Medulla oblongata (tissue), 1 donor: ENCODE measurements around the gene CDAN1.

ENCODE experiments used
- DNase-seq: peaks from one replicate; pipeline ENCODE4 v3.0.0-alpha.2; 2015; ENCODE audit errors: extremely low spot score

CDAN1 gene

DNA sequence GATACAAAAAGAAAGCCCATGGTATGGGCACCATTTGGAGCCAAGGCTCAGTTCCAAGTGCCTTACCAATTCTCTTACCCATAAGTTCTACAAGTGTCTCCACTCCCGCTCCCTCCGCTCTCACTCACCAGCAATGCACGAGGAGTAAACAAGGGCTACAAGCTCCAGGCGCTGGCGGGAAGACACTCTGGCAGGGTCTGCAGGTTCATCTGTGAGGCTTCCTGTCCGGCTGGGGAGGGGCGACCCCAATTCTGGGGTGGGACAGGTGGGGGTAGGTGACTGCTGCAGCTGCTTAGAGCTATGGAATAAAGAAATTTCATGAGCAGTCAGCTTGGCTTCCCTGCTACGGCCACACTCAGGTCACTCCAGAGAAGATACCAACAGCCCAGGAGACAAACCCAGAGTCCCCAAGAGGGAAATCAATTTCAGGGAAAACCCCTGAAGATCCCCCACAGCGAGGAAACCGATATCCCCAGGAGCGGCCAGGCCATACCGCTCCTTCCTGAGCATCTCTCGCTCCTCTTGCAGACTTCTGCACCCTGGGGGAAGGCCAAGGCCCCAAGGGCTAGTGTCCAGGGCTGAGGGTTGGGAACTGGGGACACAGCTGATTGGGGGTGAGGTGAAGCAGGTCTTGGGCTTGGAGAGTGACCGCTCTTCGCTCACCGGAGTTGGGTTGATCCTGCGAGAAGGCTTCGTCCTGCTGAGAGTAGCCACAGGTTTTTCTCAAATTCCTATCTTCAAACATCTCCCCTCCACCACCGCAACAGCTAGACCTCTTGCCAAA, 1.4 kb downstream of the CDAN1 start:
- no peak for DNase-seq

DNA sequence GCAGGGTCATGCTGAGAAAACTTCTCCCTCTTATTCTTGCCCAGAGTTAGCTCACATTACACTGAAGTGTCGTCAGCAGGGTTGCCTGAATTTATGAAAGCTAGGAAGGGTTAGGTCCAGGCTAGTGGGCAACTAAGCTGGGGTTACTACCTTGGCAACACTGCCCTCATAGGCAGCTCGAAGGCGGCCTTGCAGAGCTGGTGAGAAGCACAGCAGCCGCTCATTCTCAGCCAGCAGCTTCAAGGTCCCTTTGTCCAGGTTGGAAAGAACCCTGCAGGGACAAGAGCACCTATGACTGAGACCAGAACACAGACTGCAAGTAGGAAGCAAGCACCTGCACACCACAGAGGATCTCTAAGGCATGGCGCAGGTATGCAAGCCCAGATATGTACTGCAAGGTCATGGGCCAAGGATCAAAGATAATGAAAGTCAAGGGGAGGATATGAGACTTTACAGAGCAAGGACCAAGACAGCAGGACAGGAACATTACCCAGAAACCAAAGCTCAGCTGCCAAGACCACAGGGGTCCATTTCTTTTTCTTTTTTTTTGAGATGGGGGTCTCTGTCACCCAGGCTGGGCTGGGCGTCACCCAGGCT, 2.8 kb downstream of the CDAN1 start:
- DNase-seq: no peak

DNA sequence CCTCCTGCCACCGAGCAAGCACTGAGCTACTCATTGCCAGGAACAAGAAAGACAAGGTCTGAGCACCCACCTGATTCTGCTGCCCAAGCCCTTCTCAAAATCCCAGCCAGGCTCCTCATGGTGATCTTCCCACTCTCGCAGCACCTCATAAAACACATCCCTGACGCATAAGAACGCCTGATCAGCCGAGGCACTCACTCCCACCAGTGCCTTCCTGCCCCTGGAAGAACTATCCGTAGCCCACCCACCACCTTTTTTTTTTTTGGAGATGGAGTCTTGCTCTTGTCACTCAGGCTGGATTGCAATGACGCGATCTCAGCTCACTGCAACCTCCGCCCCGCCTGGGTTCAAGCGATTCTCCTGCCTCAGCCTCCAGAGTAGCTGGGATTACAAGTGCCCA, 3.9 kb downstream of the CDAN1 start:
- no peak for DNase-seq

DNA sequence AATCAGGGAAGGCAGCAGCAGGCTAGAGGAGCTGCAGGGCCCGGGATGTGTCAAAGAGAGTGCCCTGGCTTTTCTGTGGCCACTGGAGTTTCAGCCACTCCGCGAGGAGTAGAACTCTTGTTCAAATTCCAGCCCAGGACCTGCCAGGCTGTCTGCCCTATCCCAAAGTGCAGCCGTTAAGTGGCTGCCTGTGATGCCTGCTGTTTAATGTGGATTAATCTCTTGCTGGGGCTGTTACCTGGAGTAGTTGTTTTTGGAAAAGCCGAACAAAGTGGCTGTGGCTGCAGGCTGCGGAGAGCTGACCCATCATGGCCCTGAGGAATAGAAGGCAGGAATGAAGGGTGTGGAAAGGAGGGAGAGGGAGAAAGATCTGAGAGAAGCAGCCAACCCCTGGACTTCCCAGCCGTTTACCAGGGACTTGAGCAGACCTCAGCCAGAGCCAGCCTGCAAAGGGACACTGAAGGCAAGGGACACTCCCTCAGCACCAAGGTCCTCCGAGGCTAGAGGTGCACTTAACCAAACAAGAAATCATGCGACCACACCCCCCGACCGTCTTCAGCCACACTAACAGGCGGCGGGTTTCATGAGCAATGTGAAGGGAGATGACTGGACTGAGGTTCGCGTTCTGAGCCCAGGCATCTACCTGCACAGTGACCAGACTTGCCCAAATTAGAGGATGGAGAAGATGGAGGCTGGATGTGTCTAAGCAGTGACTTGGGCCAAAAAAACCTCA, 4.7 kb downstream of the CDAN1 start:
- DNase-seq: no peak

DNA sequence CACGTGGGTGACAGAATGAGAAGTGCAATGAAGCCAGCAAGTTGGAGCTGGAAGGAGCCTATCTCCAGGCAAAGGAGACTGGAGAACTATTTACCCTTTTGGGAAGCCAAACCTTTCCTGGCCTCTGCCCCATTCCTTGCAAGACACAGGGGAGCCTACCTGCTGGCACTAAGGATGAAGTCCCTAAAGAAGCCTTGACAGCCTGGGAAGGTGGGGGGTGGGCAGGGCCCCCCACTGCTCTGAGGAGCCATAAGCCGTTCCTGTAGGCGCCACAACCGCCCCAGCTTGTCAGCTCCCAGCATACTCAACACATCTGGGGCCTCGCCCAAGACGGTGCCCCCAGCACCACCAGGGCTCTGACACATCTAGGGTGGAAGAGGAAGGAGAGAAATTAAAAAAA, 5.5 kb downstream of the CDAN1 start:
- no peak for DNase-seq

DNA sequence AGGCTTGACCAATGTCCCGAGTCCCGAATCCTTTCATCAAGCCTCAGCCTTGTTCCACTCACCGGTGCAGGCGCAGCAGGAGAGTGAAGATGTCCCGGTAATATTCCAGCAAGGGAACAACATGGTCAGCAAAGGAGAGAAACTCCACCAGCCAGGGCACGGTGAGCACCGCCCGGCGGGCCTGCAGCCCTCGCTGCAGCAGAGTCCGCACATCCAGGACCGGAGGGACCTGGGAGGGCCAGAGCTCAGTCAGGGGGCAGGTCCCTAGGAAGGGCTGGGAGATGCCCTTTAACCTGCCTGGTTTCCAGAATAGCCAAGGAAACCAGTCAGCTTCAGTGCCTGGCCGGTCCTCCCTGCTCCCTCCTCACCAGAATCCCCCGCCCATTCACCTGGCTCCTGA, 6.4 kb downstream of the CDAN1 start:
- no peak for DNase-seq

DNA sequence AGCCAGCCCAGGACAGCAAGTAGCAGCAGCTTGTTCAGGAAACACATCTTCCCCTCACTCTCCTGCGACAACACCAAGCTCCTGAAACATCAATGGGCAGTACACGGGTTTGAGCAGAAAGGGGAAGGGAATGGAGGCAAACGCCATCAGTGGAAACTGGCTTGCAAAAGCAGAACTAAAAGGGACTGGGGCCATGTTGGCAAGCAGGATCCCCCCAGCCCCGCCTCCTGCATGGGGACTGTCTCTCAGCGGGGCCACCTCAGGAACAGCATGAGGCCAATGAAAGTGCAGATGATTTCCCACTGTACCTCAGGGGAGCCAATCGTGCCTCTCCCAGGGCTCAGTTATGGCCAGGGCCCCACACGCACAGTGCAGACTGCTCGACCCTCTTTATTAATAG, 6.8 kb downstream of the CDAN1 start:
- DNase-seq: no peak

DNA sequence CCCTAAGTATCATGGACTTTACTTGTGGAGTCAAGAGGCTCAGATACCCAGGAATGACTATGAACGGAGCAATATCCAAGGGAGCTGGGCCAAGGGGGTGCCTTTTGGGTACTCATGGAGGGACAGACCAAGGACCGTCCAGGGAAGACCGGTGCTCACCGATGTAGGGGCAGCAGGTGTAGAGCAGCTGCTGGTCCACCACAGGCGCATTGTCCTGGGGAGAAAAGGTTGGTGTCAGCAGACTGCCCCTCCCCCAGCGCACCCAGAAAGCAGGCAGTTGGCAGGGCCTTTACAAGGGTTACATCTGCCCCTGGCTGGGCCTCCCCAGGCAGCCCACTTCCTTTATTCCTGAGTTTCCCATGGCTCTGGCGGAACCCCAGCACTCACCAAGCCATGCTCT, 7.5 kb downstream of the CDAN1 start:
- no peak for DNase-seq

DNA sequence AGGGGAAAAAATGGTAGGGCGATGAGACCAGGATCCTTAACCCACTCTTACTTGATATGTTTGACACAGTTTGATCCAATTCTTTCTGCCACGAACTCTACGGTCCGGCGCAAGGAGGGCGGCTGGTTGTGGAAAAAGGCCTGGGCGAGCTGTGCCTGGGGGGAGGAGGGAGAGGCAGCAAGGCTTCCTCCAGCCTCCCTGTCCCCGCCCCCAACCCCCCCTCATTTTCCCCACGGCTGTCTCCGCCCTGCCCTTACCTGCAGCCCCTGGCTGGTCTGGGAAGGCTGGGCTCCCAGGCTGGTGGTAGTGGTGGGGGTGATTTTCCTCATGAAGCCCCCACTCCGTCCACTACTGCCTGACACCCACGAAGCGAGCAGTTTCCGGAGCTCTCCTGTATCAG, 8.0 kb downstream of the CDAN1 start:
- DNase-seq: no peak

DNA sequence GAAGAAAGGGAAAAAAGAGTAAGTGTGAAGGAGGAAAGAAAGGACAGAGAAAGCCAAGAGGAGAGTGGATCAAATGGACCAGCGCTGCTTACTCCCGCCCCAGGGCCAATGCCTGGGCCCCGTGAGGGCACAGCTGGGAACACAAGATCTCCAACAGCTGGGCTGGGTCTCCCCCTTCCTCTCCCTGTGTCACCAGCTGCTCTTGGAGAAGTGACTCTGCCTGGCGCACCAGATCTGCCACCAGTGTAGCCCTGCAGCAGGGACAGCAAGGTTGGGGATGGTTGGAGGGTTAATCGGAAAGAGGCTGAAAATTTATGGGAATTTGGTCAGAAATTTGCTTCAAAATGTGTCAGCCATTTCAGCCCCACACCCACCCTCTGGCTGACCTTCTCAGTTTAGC, 8.4 kb downstream of the CDAN1 start:
- peak; percentile 8 for DNase-seq

DNA sequence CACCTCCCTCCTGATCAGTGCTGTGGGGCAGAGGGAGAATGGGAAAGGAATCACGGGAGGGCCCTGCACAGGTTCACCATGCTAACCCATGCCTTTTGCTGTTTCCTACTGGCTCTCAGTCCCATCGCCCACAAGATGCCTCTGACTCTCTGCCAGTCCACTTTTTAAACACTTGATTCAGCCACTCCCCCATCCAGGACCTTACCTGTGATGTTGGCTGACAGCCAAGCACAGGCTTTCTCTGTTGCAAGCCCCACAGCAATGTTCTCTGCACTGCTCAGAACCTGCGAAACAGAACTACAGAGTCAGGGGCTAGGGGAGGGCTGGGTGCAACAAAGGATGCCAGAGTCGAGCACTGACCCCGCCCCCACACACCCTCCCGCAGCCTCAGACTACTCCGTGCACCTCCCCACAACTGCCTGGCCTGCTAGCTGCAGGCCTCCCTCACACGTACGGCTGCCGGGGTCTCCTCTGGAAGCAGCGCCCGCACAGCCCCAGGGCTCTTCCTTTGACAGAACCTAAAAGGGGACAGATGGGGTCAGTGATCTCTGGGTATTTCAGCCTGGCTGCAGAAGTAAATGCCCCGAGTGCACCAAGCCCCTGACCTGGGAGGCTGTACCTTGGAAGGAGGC, 9.1 kb downstream of the CDAN1 start:
- DNase-seq: no peak

DNA sequence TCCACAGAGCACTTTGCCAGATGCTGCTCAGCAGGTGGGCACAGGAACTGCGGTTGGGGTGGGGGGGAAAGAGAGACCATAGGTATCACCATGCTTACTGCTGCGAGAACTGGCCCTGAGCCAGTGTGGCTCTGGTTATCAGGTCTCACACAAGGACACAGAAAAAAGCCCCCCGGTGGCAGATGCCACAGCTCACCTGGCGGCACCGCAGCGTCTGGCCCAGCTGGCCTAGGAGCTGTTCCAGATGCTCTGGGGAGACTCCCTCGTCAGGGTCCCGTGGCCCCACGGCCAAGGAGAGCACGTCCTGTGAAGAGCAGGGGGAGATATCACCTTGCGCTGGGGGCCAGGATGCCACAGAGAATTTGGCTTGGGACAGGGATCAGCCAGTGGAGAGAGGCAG, 10.8 kb downstream of the CDAN1 start:
- DNase-seq: no peak

DNA sequence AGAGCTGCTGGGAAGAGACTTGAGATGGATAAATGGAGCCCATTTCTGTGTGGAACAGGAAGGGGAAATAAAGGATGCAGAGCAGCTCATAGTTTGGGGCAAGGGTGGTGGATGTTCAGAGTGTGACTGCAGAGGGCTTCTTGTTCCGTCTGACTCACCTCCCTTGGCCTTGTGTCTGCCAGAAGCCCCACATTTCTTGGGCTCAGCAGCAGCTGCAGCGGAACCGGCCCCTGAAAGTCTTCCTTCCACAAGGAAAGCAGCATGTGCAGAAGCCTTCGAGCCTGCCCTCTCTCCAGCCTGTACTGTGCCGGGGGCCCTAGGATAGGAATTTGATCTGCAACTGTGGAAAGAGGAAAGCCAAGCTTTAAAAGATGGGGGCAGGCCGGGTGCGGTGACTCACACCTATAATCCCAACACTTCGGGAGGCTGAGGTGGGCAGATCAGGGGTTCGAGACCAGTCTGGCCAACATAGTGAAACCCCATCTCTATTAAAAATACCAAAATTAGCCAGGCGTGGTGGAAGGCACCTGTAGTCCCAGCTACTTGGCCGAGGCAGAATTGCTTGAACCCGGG, 11.5 kb downstream of the CDAN1 start:
- no peak for DNase-seq

DNA sequence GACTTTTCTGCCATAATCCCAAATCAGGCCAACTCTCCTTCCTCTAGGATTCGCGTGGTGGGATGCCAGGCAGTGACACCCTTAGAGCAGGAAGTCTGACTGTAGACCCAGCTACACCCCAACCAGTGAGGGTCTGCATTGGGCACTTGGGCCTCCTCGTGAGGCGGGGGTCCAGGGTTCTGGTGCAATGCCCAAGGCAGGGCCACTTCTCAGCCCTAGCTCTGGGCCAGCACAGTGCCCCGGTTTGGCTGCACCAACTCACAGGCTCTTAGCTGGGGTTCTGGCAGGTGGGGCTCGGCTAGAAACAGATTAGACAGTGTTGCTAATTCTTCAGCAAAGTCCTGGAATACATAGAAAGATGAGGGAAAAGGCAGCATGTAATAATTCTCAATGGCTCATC, 12.7 kb downstream of the CDAN1 start:
- DNase-seq: no peak

DNA sequence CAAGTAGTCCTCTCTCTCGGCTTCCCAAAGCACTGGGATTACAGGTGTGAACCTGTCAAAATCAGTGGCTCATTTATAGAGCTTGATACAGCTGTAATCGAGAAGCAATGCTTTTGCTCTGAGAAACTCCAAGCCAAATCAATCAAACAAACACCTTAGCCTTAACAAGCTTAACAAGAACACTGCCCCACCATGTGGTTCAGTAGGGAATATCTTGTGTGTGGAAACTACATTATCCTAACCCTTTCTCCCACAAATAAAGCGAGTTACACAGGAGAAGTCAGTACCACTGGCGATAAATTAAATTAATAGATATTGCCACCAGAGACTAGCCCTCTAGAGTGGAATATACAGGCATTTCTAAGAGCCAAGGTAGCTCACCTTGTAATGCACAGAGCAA, 13.9 kb downstream of the CDAN1 start:
- no peak for DNase-seq

DNA sequence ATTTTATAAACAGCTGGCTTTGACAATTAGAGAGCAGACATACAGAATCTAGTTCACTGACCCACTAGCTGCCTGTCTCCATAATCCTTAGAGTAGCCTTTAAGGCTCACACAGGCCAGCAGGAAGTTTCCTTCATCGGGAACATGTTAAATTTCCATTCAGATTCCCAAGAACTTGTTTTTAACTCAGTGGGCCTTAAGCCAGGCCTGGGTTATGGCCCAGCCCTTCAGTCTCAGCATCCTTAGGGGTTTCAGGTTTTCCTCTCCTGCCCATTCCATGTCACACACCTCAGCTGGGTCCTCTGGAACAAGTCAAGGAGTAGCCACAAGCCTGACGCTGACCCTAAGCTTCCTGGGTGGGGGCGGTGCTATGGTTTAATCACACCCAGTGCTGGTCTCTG, 15.0 kb downstream of the CDAN1 start:
- no peak for DNase-seq

DNA sequence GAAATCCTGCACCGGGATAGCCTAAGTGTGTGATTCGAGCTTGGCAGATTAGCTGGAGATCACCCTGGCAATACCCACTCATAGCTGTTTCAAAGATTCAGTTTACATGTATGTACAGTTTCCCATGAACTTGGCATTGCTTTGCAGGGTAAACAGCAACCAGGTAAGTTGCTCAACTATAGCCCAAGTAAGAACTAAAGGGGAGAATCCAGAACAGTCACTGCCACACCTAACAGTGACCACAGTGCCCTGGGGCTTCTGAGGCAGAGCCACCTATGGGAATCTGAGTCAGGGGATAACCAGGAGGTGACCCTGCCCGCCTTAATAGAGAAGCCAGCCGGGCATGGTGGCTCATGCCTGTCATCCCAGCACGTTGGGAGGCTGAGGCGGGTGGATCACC, 15.9 kb downstream of the CDAN1 start:
- no peak for DNase-seq

DNA sequence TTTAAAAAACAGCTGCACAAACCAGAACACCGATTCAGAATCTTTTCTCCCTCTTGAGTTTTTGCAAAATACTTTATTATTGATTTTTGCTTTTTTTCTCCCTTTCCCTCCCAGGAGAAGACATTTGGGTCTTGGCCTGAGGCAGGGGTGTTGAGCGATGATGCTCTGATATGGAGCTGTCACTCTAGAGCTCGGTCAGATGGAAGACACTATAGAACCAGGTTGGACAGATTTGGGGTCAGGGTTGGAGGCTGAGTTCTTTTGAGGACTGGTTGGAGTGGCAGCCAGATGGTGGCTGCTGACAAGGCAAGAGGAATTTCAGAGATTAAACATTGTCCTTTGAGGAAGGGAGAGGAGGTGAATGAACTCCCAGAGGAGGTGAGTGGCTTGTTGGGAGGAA, 16.9 kb downstream of the CDAN1 start:
- no peak for DNase-seq

DNA sequence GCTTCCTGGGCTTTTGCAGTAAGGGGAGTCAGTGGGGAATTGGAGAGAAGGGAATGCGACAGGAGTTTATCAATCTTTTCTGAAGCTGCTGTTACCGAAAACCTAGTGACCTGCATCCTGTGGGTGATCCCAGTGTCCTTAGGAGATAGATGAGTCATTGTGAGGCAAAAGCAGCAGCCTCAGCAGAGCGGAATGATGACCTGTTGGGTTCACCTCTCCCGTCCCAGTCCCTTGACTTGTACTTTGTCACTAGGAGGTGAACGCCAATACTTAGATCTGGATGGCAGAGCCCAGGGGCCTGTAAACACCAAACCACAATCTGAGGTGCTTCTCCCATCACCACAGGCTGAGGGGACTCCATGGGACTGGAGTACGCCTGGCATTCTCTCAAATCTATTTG, 17.9 kb downstream of the CDAN1 start:
- no peak for DNase-seq

DNA sequence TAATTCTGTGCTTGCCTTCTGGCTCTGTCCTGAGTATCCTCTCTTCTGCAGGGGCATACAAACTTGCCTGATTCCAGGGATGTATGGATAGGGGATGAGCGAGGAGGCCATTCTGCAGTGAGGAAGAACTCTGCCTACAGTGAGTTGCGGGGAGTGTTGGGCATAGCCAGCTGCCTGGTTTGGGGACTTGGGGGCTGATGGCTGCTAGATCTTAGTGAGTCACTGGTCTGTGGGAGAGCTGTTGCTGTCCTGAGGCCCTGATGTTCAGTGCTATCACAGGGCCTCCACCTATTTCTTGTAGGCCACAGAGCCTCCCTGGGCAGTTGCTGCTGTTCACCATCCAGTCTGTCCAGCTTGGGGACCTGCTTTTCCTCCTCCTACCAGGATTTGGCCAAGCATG, 20.3 kb downstream of the CDAN1 start:
- no peak for DNase-seq

DNA sequence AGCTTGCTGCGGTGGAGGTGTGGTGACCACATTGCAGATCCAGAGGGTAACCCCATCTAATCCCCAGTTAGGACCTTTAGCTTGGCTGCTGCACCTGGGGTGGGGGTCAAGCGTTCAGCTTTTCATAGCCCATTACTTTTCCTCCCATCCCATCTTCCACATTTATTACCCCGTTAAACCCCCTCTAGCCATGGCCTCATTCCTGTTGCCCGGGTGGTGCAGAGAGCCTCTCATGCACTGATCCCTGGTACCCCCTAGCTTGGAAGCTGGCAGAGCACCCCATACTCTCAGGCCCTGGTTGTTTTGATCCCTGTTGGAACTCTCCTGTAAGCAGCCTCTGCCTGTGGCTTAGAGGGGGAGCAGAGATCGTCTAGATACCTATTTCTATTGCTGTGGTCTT, 20.8 kb downstream of the CDAN1 start:
- DNase-seq: no peak

DNA sequence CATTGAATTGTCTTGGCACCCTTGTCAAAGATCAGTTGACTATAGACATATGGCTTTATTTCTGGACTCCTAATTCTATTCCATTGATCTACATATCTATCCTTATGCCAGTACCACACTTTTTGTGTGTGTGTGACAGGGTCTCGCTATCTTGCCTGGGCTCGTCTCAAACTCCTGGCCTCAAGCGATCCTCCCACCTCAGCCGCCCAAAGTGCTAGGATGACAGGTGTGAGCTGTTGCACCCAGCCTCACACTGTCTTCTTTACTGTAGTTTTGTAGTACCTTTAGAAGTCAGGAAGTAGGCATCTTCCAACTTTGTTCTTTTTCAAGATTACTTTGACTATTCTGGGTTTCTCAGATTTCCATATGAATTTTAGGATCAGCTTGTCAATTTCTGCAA, 24.3 kb downstream of the CDAN1 start:
- DNase-seq: no peak
